HG03280 (cell line): ENCODE results near the gene SCARB1.

ENCODE experiments used
- ATAC-seq: cut with Tn5 transposase; IDR thresholded peaks from one replicate; pipeline ENCODE4 v1.9.1; 2021; ENCODE audit warnings: mild to moderate bottlenecking, moderate library complexity; ENCODE audit not compliant: unreplicated experiment

Gene SCARB1

DNA sequence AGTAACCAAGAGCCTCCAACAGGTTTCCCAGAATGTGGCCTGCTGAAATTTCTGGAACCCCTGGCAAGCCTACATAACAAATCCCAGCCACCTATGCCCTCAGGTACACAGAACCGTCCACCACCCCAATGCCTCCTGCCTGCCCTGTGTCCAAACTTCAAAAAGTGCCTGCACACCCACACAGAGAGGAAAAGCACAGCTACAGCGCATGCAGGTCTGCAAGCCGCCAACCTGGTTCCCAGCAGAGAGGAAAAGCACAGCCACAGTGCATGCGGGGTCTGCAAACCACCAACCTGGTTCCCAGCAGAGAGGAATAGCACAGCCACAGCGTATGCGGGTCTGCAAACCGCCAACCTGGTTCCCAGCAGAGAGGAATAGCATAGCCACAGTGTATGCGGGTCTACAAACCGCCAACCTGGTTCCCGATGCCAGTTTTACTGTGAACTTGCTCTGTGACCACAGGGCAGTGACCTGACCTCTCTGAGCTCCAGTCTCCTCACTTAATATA lies 113.5 kb downstream of the SCARB1 start:
- no peak for ATAC-seq

DNA sequence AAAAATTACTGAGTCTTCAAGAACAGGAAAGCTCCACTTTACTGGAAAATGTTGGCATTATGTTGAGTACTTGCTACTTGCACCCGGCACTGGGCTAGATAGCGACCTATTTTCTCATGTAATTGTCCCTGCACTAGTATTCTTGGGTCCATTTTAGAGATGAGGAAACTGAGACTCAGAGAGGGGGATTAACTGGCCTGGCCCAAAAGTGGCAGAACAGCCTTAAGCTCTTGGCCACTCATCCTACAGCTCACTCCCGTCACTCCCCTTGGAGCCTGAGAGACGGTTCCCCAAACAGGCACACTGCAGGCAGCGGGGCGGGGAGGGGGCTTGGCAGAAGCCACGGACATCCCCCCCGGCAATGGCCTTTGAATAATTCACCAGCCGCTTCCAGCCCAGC lies 113.9 kb downstream of the SCARB1 start:
- ATAC-seq: no peak

DNA sequence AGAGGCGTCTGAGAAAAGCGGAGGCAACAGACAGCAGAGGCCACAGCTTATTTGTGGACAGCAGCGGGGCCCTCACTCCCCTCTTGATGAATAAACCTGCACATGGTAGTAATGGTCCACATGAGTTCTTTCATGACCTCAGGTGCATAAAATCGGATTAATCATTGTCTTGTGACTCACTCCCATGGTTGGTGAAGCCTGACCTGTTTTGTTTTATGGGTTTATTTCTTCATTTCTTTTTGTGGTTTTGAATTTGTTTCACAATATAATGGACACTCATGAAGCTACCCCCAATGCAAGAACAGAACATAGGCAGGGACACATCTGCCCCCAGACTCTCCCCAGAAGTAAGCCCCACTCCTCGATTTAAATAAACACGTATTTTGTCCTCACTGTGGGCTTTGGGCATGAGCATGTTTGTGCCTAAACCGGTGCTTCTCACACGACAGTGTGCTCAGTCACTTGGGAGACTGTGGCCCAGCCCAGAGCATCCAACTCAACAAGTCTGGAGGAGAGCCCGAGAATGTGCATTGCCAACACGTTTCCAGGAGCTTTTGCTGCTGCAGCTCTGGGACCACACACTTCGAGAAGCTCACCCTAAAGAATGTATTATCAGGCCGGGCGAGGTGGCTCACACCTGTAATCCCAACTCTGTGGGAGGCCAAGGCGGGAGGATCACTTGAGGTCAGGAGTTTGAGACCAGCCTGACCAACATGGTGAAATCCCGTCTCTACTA lies 116.1 kb downstream of the SCARB1 start:
- no peak for ATAC-seq

DNA sequence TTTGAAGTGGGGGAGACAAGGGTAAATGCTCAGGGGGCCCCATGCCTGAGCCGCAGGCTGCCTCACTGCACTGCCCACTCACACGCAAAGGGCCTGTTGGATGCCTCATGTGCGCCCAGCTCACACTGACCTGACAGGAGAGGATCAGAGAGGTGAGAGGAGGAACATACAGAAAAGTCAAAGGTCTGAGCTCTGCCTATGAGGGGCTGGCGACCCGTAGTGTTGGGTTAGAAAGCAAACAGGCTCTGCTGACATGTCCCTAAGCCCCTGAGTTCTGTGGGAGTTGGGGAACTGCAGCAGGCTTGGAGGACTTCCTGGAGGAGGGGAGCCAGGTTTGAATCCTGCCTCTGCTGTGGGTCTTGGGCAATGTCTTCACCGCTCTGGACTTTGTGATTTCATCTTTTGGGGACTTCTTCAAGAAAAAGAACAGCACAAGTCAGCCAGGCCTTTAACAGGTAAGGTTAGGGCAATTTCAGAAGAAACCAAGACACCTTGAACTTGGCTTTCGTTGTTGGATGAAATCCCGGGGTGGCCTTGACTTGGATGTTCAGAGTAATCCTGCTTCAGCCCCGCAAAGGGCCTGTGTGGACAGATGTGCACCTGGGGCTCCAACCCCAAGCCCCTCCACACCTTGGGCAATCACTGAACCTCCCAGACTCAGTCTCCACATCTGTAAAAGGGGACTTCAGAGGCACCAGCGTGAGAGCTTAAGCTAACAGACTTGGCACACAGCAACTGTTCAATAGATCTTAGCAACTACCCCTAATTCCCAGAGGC lies 116.8 kb downstream of the SCARB1 start:
- no peak for ATAC-seq

DNA sequence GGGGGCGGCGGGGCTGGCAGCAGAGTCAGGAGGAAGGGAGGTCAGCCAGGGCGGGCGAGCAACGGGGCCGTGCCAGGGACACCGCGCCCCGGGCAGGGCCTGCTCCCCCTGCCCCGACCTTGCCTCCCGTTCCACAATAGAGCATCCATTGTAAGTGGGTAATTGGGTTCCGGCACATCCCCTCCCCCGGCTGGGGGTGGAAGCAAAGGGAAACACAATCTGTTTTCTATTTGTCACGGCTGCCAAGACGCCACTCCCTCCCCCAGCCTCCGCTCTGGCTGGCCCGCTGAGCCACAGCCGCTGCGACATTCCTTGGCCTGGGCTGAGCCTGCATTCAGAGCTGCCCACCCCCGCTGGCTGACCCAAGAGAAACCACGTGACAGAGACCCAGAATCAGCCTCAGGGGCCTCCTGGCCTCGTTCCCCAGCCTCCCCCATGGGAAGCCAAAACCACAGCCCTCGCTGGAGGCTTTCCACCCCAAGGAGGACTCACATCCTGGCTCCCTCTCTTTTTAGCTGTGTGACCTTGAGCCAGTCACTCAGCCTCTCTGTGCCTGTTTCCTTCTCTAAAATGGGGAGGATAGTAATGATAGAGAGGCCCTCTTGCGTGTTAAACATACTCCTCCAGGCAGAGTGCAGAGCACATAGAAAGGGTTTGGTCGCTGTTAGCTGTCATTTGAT lies 117.6 kb downstream of the SCARB1 start:
- no peak for ATAC-seq

DNA sequence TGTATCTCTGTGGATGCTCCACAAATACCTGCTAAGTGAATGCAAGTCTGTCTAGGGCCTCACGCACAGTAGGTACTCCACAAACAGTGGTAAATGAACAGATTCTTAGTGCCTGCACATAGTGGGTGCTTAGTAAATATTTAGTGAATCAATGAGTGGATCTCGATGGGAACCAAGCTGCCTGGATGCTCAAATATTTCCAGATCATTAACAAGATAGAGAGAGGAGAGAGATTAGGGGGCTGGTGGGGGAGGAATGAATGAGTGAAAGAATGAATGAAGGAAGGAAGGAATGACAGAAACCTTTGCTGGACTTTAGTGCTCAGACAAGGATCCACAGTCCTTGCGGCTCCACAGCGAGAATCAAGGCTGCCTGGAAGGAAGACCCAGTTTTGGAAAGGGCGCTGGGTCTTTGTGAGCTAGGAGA lies 118.2 kb downstream of the SCARB1 start:
- ATAC-seq: no peak

DNA sequence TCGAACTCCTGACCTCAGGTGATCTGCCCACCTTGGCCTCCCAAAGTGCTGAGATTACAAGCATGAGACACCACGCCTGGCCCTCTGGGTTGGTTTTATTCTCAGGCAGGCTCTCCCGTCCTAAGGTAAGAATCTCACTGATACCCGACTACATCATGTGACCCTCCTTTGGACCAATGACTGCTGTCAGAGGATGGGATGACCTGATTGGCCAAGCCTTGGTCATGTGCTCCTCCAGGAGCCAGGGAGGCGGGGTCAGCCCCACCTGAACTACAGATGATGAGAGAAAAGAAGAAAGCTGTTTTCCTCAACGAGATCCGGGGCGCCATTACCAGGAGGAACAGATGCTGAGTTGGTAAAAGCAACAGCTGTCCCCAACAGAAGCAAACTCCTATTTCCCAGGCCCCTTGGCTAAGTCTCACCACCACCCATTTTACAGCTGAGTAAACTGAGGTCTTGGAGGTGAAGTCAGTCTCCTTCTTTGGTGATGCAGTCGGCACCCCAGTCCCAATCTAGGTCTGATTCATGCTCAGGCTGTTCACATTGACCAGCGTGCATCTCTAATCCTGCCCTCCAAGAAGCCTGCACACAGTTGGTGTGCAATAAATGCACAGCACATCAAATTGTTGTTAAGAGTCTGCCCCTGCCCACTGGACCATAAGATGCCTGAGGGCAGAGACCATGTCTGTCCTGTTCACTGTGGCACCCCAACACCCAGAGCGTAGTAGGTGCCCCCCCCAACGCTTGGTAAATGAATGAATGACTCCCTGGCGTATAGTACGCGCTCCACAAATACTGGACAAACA lies 118.8 kb downstream of the SCARB1 start:
- no peak for ATAC-seq

DNA sequence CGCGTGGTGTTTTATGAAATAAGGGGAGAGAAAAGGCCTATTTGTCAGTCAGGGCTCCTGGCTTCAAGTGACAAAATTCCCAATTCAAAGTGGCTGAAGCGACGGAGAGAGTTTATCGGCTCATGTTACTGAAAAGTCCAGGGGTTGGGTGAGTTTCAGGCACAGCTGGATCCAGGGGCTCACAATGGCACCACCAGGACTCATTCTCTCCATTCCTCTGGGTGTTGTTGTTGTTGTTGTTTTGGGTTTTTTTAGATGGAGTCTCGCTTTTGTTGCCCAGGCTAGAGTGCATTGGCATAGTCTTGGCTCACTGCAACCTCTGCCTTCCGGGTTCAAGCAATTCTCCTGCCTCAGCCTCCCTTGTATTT lies 119.4 kb downstream of the SCARB1 start:
- no peak for ATAC-seq

DNA sequence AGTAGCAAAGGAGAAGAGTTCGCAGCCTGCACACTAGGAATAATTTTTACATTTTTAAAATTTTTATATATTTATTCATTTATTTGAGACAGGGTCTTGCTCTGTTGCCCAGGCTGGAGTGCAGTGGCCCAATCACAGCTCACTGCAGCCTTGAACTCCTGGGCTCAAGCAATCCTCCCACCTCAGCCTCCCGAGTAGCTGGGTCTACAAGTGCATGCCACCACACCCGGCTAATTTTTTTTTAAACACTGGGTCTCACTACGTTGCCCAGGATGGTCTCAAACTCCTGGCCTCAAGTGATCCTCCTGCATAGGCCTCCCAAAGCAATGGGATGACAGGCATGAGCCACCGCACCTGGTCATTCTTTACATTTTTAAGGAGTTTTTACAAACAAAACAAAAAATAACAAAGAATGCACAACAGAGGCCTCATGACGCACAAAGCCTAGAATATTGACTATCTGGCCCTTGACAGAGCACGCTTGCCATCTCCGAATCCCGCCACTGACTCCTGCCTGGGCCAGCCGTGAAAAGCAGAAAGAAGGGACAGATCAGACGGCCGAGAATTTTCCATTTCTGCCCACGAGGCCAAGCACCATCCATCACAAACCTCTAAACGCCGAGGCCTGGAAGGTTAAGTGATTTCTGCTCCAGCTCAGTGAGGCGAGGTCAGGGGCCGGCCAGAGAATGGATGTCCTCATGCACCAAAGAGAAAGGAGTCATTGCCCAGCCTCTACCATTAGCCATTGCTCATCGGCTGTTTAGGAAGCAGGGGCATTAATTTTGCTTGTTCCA lies 120.0 kb downstream of the SCARB1 start:
- no peak for ATAC-seq

DNA sequence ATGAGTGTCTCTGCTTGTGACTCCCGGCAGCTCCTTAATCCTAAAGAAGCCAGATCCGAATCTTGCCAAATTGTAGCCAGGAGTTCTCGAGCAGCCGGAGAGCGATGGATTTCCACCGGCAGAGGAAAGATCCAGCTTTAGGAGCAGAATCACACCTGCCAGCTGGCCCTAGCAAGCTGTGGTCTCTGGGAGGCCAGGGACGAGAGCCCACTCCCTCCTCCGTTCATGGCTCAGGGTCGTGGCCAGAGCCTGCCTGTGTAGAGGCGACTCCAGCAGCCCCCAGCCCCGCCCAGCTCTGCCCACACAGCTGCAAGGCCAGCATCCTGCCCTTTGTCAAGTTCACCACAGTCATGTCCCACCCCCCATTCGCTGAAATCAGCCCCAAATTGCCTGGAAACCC lies 121.0 kb downstream of the SCARB1 start:
- no peak for ATAC-seq

DNA sequence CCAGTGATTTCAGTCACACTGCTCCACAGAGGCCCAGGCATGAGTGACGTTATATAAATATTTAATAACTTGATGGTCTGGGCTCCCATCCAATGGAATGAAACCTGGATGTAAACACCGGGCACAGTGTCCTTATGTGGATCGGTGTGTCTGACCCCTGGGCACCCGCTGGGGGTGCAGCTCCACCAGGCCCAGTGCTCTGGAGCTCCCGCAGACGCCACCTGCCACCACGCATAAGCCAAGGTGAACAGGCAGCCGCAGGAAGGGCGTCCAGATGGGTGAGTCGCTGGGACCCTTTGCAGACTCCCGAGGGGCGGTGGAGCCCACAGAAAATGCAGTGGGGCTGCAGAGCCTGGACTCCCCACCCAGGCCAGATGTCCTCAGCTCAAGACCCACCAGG lies 121.6 kb downstream of the SCARB1 start:
- ATAC-seq: no peak

DNA sequence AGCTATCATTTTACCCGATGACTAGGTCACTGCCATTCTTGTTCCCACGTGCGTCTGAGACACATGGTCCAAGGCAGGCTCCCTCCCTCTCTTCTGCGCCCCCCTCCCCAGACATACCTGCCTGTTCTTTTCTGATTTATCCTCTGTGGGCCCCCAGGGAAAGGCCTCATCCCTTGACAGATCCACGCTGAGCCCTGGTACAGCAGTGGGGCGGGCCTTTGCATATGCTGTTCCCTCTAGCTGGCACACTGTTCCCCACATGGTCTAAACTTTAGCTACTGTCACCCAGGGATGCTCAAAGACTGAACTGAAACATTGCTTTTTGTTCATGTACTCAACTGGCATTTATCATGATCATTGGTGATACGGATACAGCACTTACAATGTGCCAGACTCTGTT lies 122.5 kb downstream of the SCARB1 start:
- no peak for ATAC-seq

DNA sequence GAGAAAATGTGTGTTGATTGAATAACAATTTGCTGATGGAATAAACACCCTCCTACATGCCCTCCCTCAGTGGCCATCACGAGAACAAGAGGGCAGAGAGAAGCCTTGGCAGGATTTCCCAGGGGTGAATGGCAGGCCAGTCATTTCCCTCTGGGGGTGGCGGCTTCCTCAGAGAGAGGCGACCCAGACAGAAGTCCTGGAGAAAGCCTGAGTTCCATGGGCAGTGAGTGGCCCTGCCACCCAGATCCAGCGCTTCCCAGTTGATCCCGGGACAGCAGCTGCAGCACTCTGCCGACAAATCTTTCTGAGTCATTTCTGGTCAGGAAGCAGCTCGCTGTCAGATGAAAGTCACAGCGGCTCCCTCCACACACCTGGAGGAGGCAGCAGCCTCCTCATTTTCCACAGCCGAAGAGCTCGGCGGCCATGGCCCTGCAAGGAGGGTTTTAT lies 123.0 kb downstream of the SCARB1 start:
- no peak for ATAC-seq

DNA sequence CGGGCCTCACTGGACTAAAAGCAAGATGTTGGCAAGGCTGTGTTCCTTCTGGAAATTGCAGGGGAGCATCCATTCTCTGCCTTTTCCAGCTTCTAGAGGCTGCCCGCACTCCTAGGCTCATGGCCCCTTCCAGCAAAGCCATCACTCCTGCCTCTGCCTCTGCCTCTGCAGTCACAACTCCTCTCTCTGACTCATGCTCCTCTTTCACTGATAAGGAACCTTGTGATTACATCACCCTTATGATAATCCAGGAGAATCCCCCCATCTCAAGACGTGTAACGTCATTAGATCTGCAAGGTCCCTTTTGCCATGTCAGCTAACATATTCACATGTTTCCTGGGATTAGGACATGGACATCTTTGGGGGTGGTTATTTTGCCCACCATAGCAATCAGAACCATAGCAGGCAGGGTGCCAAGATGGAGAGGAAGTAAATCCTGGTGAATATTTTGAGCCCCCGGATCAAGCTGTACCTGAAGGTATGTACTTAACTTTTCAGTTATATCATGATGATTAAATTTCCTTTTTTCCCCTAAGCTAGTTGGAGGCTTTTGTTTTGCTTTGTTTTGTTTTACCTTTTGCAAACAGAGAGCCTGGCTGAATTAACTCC lies 123.6 kb downstream of the SCARB1 start:
- ATAC-seq: no peak

DNA sequence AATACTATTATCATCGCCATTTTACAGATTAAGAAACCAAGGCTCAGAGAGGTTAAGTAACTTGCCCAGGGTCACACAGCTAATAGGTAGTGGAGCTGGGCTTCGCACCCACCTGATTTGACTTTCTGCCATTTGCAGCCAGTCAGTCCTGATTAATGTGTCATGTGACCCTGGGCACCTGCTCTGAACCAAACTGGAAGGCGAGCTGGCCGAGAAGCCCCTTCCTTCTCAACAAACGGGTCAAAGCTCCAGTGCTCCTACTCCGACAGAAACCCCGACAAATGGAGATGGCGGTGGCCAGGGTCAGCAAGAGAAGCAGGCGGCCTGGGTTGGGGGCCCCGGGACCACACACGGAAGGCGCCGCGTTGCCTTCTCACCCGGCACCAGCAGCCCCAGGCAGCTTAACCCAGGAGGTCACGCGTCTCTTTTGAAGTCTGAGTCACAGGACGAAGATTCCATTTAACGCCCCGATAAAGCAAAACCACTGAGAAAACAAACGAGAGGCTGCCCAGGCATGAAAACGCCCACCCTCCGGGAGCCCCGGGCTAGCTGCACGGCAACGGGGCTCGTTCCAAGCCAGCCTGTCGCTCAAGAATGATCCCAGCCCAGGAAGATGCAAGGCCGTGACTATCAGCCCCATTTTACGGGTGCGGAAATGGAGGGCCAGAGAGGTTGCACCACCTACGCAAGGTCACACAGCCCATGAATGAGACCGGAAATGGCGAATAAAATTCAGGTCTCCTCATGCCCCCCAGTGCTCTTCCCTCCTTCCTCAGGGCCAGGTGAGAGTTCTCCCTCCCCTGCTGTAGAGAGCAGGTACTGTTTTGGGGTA lies 124.8 kb downstream of the SCARB1 start:
- no peak for ATAC-seq

DNA sequence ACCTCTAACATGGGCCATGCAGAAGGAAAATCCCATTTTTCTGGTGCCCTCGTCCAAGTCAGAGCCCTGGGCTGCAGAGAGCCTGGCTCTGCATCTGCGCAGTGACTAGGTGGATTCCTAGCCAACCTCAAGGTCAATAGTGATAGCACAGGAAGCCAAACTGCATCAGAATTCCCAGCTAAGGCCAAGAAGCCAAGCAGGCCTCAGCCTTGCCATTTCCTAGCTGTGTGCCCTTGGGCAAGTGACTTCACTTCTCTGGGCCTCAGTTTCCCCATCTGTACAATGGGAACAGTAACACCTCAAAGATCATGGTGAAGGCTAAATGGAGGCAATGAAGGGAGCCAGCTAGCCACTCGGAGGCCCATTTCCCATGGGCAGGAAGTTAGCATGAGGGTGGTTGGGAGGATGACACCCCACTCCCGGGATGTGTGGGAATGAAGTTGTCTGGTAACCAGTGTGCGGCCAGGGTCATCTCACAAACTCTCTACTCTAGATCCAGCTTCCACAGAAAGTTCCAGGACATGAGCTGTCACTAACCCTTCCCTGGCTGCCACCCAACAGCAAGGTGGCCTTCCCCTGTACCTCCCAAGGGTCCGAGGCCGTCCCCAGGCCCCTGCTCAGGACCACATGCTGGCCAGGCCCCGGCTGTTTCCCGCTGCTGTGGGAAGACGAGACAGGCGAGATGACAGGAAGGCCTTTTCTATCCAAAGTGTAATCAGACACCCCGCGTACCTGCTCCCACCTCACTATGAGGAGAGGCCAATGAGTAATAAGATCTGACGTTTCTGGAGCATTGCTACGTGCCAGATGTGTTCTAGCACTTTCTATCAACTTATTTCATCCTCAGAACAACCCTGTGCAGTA lies 125.7 kb downstream of the SCARB1 start:
- no peak for ATAC-seq

DNA sequence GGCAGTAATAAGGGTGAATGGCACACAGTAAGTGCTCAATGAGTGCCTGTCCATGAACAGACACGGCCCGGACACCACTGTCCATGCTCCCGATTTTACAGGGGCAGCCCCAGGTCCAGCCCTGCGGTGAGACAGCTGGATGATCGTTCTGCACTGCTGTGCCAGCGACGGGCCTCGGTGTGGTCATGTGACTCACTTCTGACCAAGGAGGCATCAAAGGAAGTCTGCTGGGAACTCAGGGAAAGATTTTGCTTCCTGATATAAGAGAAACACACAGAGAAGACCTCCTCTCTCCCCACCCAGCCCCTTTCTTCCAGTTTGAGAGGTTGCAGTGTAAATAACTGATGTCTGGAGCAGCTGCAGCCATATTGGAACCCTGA lies 126.6 kb downstream of the SCARB1 start:
- no peak for ATAC-seq
